ENCODE results near the gene CHST12.
"Not testable (repeated sequence)": the region's sequence is repeated elsewhere in the genome, so short reads cannot be mapped to it uniquely, and the experiment has no call there.

Gene CHST12

DNA sequence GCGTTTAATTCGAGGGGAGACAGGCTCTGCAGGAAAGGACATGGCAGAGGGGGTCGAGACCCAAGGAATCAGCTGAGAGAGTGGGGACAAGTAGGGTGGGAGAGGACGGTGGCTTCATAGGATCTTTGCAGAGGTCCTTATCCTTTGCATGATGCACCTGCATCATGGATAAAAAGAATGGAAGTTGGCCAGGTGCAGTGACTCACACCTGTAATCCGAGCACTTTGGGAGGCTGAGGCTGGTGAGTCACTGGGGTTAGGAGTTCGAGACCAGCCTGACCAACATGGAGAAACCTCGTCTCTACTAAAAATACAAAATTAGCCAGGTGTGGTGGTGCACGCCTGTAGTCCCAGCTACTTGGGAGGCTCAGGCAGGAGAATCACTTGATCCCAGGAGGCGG, 17.3 kb upstream of the CHST12 start:
- H3K36me3 ChIP-seq (ENCODE audit: control insufficient read depth in 1 of 2, insufficient read depth in 2 of 2, low read length in 2 of 2): peaks cover 7 to 13% of the 10 kb centered on the region in 2 experiments
- H3K4me1 ChIP-seq (ENCODE audit: control insufficient read depth in 1 of 2, insufficient read depth in 2 of 2, low read length in 2 of 2); H3K4me2 ChIP-seq (ENCODE audit: low read length); H3K79me1 ChIP-seq (ENCODE audit: low read length); H3K79me2 ChIP-seq (ENCODE audit: control insufficient read depth, insufficient read depth, low read length, poor library complexity); H2AFZ ChIP-seq (ENCODE audit: insufficient read depth, low read length, poor library complexity); H3K18ac ChIP-seq (ENCODE audit: low read length); H2BK12ac ChIP-seq (ENCODE audit: low read length); H3K27ac ChIP-seq (ENCODE audit: low read depth, low read length); H3K4me3 ChIP-seq (ENCODE audit: low read depth, low read length); H3K27me3 ChIP-seq (ENCODE audit: insufficient read depth, low read length); H4K8ac ChIP-seq (ENCODE audit: low read depth, low read length); H4K12ac ChIP-seq (ENCODE audit: low read depth, low read length); H2BK5ac ChIP-seq (ENCODE audit: low read depth, low read length, poor library complexity); H4K91ac ChIP-seq (ENCODE audit: low read depth, low read length); H3K9me3 ChIP-seq (ENCODE audit: insufficient read depth, low read depth, low read length); H3K23ac ChIP-seq (ENCODE audit: low read length); H3K14ac ChIP-seq (ENCODE audit: low read length); DNase-seq; H3K4ac ChIP-seq (ENCODE audit: low read depth, low read length); H2AK5ac ChIP-seq (ENCODE audit: low read length); H2BK120ac ChIP-seq (ENCODE audit: insufficient read depth, low read length, poor library complexity); H3K9ac ChIP-seq (ENCODE audit: low read length): not testable (repeated sequence)
- WGBS (ENCODE audit: extremely low coverage, insufficient coverage, insufficient read length): no CpG with 5 or more reads among the region's 9 CpGs

DNA sequence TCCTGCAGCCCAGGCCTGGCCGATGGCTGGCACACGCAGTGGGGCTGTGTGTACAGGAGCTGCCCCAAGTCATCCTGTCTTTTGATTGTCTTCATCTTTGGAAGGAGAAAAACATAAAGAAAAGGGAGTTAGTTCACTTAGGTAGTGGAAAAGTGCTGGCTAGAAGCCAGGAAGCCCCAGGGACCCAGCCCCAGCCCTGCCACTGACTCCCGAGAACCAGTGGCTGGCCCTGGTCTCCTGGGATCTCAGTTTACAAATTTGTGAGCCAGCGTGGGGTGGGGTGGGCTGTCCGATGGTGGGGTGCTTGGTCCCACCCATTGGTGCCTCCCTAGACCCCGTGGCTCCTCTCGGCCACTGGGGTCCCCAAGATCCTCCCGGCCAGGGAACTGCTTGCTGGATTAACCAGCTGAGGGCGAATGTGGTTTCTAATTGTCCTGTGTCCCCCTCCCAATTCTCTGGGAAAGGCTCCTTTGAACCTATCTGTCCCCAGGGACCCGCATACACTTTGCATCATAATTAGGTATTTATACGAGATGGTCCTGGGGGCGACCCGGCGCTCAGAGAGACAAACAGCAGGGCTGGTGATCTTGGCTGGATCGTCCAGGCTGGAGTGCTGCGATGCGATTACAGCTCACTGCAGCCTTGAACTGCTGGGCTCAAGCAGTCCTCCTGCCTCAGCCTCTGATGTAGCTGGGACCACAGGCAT, 16.3 kb upstream of the CHST12 start:
- no peak overlapping the region for H2AK5ac ChIP-seq (ENCODE audit: low read length)
- H2BK120ac ChIP-seq (ENCODE audit: insufficient read depth, low read length, poor library complexity): no peak overlapping the region
- no peak overlapping the region for H3K14ac ChIP-seq (ENCODE audit: low read length)
- H2BK12ac ChIP-seq (ENCODE audit: low read length): no peak overlapping the region
- no peaks in the 10 kb centered on the region for H3K4me1 ChIP-seq (ENCODE audit: control insufficient read depth in 1 of 2, insufficient read depth in 2 of 2, low read length in 2 of 2)
- no peak overlapping the region for H4K12ac ChIP-seq (ENCODE audit: low read depth, low read length)
- H3K79me1 ChIP-seq (ENCODE audit: low read length): no peaks in the 10 kb centered on the region
- no peak overlapping the region for H3K4me2 ChIP-seq (ENCODE audit: low read length)
- no peak overlapping the region for H2BK5ac ChIP-seq (ENCODE audit: low read depth, low read length, poor library complexity)
- H3K18ac ChIP-seq (ENCODE audit: low read length): no peak overlapping the region
- H3K79me2 ChIP-seq (ENCODE audit: control insufficient read depth, insufficient read depth, low read length, poor library complexity): no peaks in the 10 kb centered on the region
- H3K27ac ChIP-seq (ENCODE audit: low read depth, low read length): no peak overlapping the region
- no peak overlapping the region for H3K4ac ChIP-seq (ENCODE audit: low read depth, low read length)
- no peak overlapping the region for H4K91ac ChIP-seq (ENCODE audit: low read depth, low read length)
- no peak overlapping the region for H4K8ac ChIP-seq (ENCODE audit: low read depth, low read length)
- no peak for DNase-seq
- no peaks in the 10 kb centered on the region for H3K27me3 ChIP-seq (ENCODE audit: insufficient read depth, low read length)
- H3K23ac ChIP-seq (ENCODE audit: low read length): no peak overlapping the region
- H3K4me3 ChIP-seq (ENCODE audit: low read depth, low read length): no peak overlapping the region
- peaks cover 3 to 8% of the 10 kb centered on the region in 2 experiments for H3K36me3 ChIP-seq (ENCODE audit: control insufficient read depth in 1 of 2, insufficient read depth in 2 of 2, low read length in 2 of 2)
- no peaks in the 10 kb centered on the region for H3K9me3 ChIP-seq (ENCODE audit: insufficient read depth, low read depth, low read length)
- no peak overlapping the region for H2AFZ ChIP-seq (ENCODE audit: insufficient read depth, low read length, poor library complexity)
- no CpG with 5 or more reads among the region's 17 CpGs for WGBS (ENCODE audit: extremely low coverage, insufficient coverage, insufficient read length)
- H3K9ac ChIP-seq (ENCODE audit: low read length): no peak overlapping the region

DNA sequence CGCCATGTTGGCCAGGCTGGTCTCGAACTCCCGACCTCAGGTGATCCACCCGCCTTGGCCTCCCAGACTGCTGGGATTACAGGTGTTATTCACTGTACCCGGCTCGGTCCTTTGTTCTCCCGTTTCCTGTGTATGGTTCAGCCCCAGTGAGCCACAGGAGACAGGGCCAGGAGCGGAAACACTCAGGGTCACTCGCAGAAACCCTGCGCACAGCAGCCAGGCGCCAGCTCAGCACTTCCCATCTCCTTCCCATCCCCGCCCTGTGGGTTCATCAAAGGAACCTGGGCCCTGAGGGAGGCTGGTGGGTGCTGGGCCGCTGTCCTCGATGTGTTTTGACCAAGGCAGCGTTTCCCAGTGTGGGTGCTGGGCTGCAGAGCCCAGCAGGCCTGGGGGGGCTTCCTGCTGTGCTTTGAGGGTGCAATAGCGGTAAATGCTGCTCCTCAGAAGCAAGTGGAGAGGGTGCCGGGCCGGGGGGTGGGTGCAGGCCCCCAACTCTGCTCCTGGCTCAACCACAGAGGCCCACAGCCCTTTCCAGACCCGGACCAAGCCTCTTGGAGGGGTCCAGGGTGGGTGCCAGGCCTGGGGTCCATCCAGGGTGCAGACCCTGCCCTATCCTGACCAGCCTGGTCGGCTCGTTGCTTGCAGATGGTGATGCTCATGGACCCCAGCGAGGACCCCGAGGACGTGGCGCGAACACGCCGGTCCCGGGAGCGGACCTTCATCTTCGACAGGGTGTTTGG, 15.3 kb upstream of the CHST12 start:
- H3K27ac ChIP-seq (ENCODE audit: low read depth, low read length): no peak overlapping the region
- H3K4me1 ChIP-seq (ENCODE audit: control insufficient read depth in 1 of 2, insufficient read depth in 2 of 2, low read length in 2 of 2): no peaks in the 10 kb centered on the region
- H2BK12ac ChIP-seq (ENCODE audit: low read length): no peak overlapping the region
- H4K12ac ChIP-seq (ENCODE audit: low read depth, low read length): no peak overlapping the region
- H3K36me3 ChIP-seq (ENCODE audit: control insufficient read depth in 1 of 2, insufficient read depth in 2 of 2, low read length in 2 of 2): peaks cover 0 to 7% of the 10 kb centered on the region in 2 experiments
- no peak overlapping the region for H2BK5ac ChIP-seq (ENCODE audit: low read depth, low read length, poor library complexity)
- no peaks in the 10 kb centered on the region for H3K79me1 ChIP-seq (ENCODE audit: low read length)
- H3K9me3 ChIP-seq (ENCODE audit: insufficient read depth, low read depth, low read length): no peaks in the 10 kb centered on the region
- H3K79me2 ChIP-seq (ENCODE audit: control insufficient read depth, insufficient read depth, low read length, poor library complexity): no peaks in the 10 kb centered on the region
- H2AK5ac ChIP-seq (ENCODE audit: low read length): no peak overlapping the region
- H3K18ac ChIP-seq (ENCODE audit: low read length): no peak overlapping the region
- no peak overlapping the region for H3K9ac ChIP-seq (ENCODE audit: low read length)
- no peak overlapping the region for H2BK120ac ChIP-seq (ENCODE audit: insufficient read depth, low read length, poor library complexity)
- H2AFZ ChIP-seq (ENCODE audit: insufficient read depth, low read length, poor library complexity): no peak overlapping the region
- no peak overlapping the region for H3K4me3 ChIP-seq (ENCODE audit: low read depth, low read length)
- WGBS (ENCODE audit: extremely low coverage, insufficient coverage, insufficient read length): no CpG with 5 or more reads among the region's 31 CpGs
- H3K23ac ChIP-seq (ENCODE audit: low read length): no peak overlapping the region
- H4K8ac ChIP-seq (ENCODE audit: low read depth, low read length): no peak overlapping the region
- no peak overlapping the region for H3K14ac ChIP-seq (ENCODE audit: low read length)
- no peak overlapping the region for H4K91ac ChIP-seq (ENCODE audit: low read depth, low read length)
- H3K4ac ChIP-seq (ENCODE audit: low read depth, low read length): no peak overlapping the region
- no peak overlapping the region for H3K4me2 ChIP-seq (ENCODE audit: low read length)
- DNase-seq: no peak
- H3K27me3 ChIP-seq (ENCODE audit: insufficient read depth, low read length): no peaks in the 10 kb centered on the region

DNA sequence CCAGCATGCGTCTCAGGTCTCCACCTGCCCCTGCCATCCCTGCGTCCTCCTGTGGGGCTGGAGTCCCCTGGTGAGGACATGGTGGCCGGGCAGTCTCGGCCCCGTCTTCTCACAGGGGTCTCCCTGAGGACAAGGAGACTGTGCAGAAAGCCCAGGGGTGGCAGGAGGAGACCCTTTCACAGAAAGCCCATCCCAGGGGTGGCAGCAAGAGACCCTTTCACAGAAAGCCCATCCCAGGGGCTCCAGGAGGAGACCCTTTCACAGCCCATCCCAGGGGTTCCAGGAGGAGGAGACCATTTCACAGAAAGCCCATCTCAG, 14.8 kb upstream of the CHST12 start:
- H2AK5ac ChIP-seq (ENCODE audit: low read length): no peak overlapping the region
- H3K9ac ChIP-seq (ENCODE audit: low read length): no peak overlapping the region
- H4K8ac ChIP-seq (ENCODE audit: low read depth, low read length): no peak overlapping the region
- no peak overlapping the region for H3K23ac ChIP-seq (ENCODE audit: low read length)
- H3K14ac ChIP-seq (ENCODE audit: low read length): no peak overlapping the region
- no peak overlapping the region for H3K18ac ChIP-seq (ENCODE audit: low read length)
- no peak overlapping the region for H2BK12ac ChIP-seq (ENCODE audit: low read length)
- no peaks in the 10 kb centered on the region for H3K79me1 ChIP-seq (ENCODE audit: low read length)
- H3K4me2 ChIP-seq (ENCODE audit: low read length): no peak overlapping the region
- WGBS (ENCODE audit: extremely low coverage, insufficient coverage, insufficient read length): no CpG with 5 or more reads among the region's 5 CpGs
- H3K4me3 ChIP-seq (ENCODE audit: low read depth, low read length): no peak overlapping the region
- H3K27me3 ChIP-seq (ENCODE audit: insufficient read depth, low read length): no peaks in the 10 kb centered on the region
- peaks cover 0 to 7% of the 10 kb centered on the region in 2 experiments for H3K36me3 ChIP-seq (ENCODE audit: control insufficient read depth in 1 of 2, insufficient read depth in 2 of 2, low read length in 2 of 2)
- no peak overlapping the region for H4K91ac ChIP-seq (ENCODE audit: low read depth, low read length)
- no peaks in the 10 kb centered on the region for H3K79me2 ChIP-seq (ENCODE audit: control insufficient read depth, insufficient read depth, low read length, poor library complexity)
- no peak overlapping the region for H4K12ac ChIP-seq (ENCODE audit: low read depth, low read length)
- DNase-seq: no peak
- no peak overlapping the region for H3K27ac ChIP-seq (ENCODE audit: low read depth, low read length)
- H2BK120ac ChIP-seq (ENCODE audit: insufficient read depth, low read length, poor library complexity): no peak overlapping the region
- no peak overlapping the region for H2BK5ac ChIP-seq (ENCODE audit: low read depth, low read length, poor library complexity)
- H3K4ac ChIP-seq (ENCODE audit: low read depth, low read length): no peak overlapping the region
- no peaks in the 10 kb centered on the region for H3K9me3 ChIP-seq (ENCODE audit: insufficient read depth, low read depth, low read length)
- no peaks in the 10 kb centered on the region for H3K4me1 ChIP-seq (ENCODE audit: control insufficient read depth in 1 of 2, insufficient read depth in 2 of 2, low read length in 2 of 2)
- no peak overlapping the region for H2AFZ ChIP-seq (ENCODE audit: insufficient read depth, low read length, poor library complexity)

Data from trophoblast cell (in vitro differentiated cells and primary cell).